ENCODE results near the gene PLCD3.

Gene PLCD3

GRCh38 chr17:45115015-45115625, 17.2 kb downstream of the PLCD3 start:
- no peak for DNase-seq

- DNase-seq: no peak
These were observed 18.0 kb downstream of the PLCD3 start for GRCh38 chr17:45114117-45114932.

- no peak for DNase-seq
These were observed 18.9 kb downstream of the PLCD3 start for GRCh38 chr17:45113424-45113754.

GRCh38 chr17:45112559-45113423, 19.5 kb downstream of the PLCD3 start:
- DNase-seq: no peak

- DNase-seq: no peak
These were observed 20.5 kb downstream of the PLCD3 start for GRCh38 chr17:45111850-45112249.

DNA sequence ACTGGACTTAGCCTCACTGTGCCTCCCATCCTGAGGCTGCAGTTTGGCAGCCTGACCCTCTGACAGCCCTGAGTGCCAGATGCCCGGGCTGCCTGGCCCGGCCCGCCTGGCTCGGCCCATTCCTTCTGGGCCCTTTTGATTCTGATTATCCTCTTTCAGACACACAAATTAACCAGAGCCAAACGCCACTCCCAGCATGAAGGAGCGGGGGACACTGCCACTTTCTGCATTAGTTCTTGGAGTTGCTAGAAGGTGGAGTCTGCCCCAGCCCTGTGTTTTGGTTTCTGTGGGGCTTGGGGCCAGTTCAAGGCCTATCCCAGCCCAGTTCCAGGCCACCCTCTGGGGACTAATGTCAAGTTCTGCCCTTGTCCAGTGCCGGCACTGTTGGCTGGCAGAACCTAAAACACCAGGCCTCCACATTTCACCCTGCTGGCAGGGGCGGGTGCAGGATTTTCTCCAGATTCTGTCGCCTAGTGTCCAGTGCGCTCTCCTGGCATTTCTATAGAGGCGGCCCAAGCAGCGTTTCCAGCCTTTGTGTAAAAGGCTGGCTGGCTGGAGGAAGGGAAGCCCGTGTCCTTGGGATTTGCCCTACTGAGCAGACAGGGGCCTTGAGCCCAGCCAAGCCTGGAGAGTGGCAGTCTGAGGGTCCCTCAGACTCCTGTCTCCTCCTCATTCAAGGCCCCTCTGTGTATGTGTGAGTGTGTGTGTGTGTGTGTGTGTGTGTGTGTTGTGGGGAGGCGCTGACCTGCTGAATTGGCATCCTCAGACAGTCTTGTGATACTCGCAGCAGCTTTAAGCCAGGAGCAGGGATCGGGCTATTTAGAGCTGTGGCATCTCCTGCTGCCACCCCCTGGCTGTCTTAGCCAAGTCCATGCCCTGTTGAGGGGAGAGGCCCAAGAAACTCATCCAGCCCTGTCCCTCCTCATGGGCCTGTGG, 21.4 kb downstream of the PLCD3 start:
- no peak for DNase-seq

GRCh38 chr17:45108595-45109521, 23.5 kb downstream of the PLCD3 start:
- DNase-seq: no peak

DNA sequence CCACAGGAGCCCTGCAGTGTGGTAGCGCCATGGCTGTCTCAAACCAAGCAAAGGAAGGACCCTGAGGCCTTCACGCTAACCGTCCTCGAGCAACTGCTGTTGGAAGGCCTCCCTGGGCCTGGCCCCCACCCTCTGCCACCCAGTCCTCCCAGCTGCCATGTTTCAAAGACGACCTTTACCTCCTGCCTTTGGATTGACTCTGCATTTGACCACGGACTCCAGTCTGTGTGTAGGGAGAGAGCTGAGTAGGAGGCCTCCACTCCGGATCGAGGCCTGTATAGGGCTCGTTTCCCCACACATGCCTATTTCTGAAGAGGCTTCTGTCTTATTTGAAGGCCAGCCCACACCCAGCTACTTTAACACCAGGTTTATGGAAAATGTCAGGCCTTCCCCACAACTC, 24.3 kb downstream of the PLCD3 start:
- DNase-seq: no peak

GRCh38 chr17:45107293-45108010, 24.9 kb downstream of the PLCD3 start:
- no peak for DNase-seq

GRCh38 chr17:45106582-45106981, 25.7 kb downstream of the PLCD3 start:
- no peak for DNase-seq

DNA sequence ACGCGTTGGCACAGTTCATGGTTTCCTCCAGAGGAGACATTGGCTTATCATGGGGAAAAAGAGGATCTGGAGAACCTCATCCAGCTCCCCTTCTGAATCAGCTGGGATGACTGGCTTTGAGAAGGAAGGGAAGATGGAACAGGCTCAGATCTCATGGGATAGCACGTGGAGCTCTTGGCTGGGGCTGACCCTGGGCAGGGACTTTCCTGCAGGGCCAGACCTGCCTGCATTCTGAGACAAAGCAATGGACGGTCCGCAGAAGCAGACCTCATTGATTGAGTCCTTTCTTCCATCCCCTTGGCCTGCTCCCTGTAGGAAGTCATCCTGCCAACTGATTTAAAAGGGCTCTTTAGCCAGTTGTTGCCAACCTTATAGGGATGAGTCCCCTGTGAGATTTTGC, 26.2 kb downstream of the PLCD3 start:
- DNase-seq: no peak

- DNase-seq: no peak
These were observed 27.2 kb downstream of the PLCD3 start for GRCh38 chr17:45104907-45105624.

DNA sequence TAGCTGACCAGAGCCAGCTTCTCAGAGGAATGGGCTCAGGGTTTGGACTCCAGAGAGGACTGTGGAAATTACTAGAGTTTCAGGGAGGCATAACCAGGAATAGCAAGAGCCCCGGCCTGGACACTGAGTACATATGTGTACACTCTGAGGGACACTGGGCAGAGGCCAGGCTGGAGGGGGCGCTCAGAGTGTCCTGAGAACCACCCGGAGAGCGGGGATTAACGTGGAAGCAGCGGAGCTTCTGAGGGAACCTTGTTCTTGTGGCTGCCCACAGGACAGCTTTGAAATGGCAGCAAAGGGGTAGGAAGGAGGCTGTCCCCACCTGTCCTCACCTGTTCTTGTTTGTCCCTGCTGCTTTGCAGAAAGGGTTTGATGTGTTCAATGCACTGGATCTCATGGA, 27.8 kb downstream of the PLCD3 start:
- no peak for DNase-seq

DNA sequence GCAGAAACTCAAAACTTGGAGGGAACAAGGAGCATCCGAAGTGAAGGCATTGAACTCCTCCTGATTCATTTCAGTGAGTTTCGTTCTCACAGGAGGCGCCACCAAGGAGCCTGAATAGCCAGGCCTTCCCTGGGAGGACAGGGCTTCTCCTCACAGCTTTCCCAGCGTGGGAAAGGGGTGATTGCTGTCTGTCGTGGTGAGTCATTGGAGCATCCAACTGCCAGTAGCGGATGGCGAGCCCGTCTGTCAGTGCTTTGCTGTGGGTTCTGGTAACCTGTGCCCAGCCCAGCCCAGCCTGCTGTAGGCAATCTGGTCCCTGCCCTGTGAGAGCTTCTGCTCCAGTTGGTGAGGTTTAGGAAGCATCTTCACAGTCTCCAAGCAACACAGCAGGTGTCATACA, 28.3 kb downstream of the PLCD3 start:
- DNase-seq: no peak

- DNase-seq: no peak
These were observed 29.0 kb downstream of the PLCD3 start for GRCh38 chr17:45103269-45103795.

DNA sequence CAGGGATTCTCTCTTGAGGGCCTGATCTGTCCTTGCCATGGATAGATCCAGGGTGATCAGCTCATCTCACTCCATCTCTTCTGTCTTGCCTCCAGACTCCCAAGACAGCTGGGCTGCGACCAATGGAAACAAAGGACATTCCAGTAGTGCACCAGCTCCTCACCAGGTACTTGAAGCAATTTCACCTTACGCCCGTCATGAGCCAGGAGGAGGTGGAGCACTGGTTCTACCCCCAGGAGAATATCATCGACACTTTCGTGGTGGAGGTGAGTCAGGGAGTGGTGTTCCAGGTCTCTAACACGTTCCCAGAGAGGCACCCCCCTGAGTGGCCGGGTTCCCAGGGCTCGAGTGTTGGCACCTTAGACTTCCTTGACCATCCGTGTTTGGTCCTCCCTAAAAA, 29.5 kb downstream of the PLCD3 start:
- DNase-seq: no peak

- DNase-seq: no peak
These were observed 30.2 kb downstream of the PLCD3 start for GRCh38 chr17:45101883-45102811.

DNA sequence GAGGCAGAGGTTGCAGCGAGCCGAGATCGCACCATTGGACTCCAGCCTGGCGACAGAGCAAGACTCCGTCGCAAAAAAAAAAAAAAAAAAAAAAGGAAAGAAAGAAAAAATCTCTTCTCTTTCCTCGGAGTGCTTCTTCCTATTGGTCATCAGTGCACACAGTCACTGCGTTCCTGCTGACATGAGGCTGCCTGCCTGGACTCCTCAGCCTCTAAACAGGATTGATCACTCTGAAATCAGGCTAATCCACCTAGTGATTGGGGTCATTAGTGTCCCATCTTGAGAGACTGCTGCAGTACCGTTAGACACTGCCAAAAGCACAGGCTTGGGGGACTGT, 30.8 kb downstream of the PLCD3 start:
- DNase-seq: no peak

Measured in T-helper 1 cell (primary cell).